Middle frontal gyrus (tissue), 1 donor: ENCODE results near the gene ASIC4.

Experiments used
- DNase-seq: peaks from one replicate; pipeline ENCODE4 v3.0.0-alpha.2; 2015; ENCODE audit warnings: low spot score; ENCODE audit errors: extremely low spot score

ASIC4 gene

GRCh38 chr2:219566640-219567039, 52.4 kb downstream of the ASIC4 start:
- no peak for DNase-seq

GRCh38 chr2:219567131-219567530, 52.8 kb downstream of the ASIC4 start:
- no peak for DNase-seq

GRCh38 chr2:219567791-219568361, 53.6 kb downstream of the ASIC4 start:
- no peak for DNase-seq

GRCh38 chr2:219569041-219569440, 54.8 kb downstream of the ASIC4 start:
- no peak for DNase-seq

- DNase-seq, result no peak
Measured at GRCh38 chr2:219569635-219570034, 55.4 kb downstream of the ASIC4 start.

- DNase-seq, result no peak
Measured at GRCh38 chr2:219570194-219570923, 56.1 kb downstream of the ASIC4 start.

- DNase-seq, result no peak
Measured at GRCh38 chr2:219570924-219571310, 56.6 kb downstream of the ASIC4 start.

GRCh38 chr2:219571311-219572236, 57.3 kb downstream of the ASIC4 start, which contains the start of gene OBSL1:
Gene OBSL1, minus strand, starts transcription at chr2:219571539. Its CDS starts 307 bp downstream, at chr2:219571232.
- DNase-seq, result no peak

GRCh38 chr2:219572237-219573001, 58.1 kb downstream of the ASIC4 start, which contains the start of gene INHA:
Gene INHA, plus strand, starts transcription at chr2:219572310. Its CDS starts 65 bp downstream, at chr2:219572375.
- DNase-seq, result no peak

- no peak for DNase-seq
Measured at GRCh38 chr2:219573166-219573565, 58.9 kb downstream of the ASIC4 start.

GRCh38 chr2:219574484-219575311, 60.4 kb downstream of the ASIC4 start:
- no peak for DNase-seq

- DNase-seq, result no peak
Measured at GRCh38 chr2:219575566-219576504, 61.6 kb downstream of the ASIC4 start.

- no peak for DNase-seq
Measured at GRCh38 chr2:219576505-219577388, 62.5 kb downstream of the ASIC4 start.

GRCh38 chr2:219578811-219579613, 64.7 kb downstream of the ASIC4 start:
- DNase-seq, result no peak

GRCh38 chr2:219581346-219581745, 67.1 kb downstream of the ASIC4 start:
- no peak for DNase-seq
